Measurements from ENCODE around the gene PPP1R3F. TPM values are rescaled to one million over a fixed set of nuclear protein-coding genes. Genes with fewer than 3 reads are reported as not detected.
"Not testable (repeated sequence)": the region's sequence is repeated elsewhere in the genome, so short reads cannot be mapped to it uniquely, and the experiment has no call there.

PPP1R3F gene
- polyA plus RNA-seq, 1 donor from 2014 or later: 21.0 TPM

DNA sequence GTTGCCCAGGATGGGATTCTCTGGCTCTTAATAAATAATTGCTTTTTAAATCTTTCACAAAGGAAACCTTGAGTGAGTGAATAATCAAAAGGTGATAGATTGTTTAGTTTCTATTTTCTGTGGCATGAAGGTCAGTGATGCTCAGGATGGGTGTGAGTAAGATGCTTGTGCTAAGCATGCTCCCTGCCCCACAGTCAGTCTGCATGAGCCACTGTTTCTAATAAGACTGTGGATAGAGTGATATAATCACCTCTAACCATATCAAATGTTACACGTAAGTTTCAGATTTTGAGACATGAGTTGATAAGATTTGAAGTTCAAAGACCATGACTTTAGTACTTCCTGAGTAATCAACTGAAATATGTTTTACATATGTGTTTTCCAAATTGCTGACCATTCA is 31.1 kb downstream of the PPP1R3F start:
- Histone ChIP-seq H3K4me3 (ENCODE audit: low read length) (no peak overlapping the region), H2AFZ (ENCODE audit: low read depth, low read length) (no peak overlapping the region), H3K9ac (ENCODE audit: low read length) (no peak overlapping the region), H3K79me2 (replicated peaks; ENCODE audit: insufficient read depth, low read length) (no peaks in the 10 kb centered on the region), H3K9me2 (ENCODE audit: insufficient read depth, low read length) (no peaks in the 10 kb centered on the region), H3F3A (ENCODE audit: insufficient read depth, low read length, poor library complexity, severe bottlenecking) (no peaks in the 10 kb centered on the region), H3K4me2 (ENCODE audit: low read length) (no peak overlapping the region), H3K27ac (ENCODE audit: low read length) (no peak overlapping the region), H4K20me1 (ENCODE audit: insufficient read depth) (no peaks in the 10 kb centered on the region), H3K36me3 (ENCODE audit: insufficient read depth, low read length) (no peaks in the 10 kb centered on the region), H3K9me3 (ENCODE audit: low read length) (no peaks in the 10 kb centered on the region), H3K27me3 (ENCODE audit: insufficient read depth, low read depth, low read length) (no peaks in the 10 kb centered on the region)
- TF ChIP-seq TAF1 (IDR thresholded peaks at IDR 0.05; ENCODE audit: low read depth) (no peak), SMC3 (conservative IDR thresholded peaks at IDR 0.05; ENCODE audit: poor library complexity) (no peak)

DNA sequence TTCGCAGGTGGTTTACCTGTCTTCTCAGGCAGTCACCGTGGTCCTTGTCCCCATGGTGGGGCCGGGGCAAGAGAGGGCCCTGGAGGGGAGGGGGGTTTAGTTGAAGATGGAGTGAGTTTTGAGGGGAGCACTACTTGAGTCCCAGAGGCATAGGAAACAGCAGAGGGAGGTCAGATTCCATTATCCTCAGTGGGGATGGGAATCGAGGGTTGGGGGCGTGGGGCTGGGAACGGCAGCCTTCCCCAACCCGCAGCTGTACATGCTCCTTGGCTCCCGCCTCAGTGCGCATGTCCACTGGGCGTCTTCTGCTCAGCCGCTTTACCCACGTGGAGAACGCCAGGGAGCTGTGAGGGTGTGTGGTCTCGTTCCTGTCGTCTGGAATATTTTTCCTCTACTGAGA is 33.8 kb downstream of the PPP1R3F start, which contains the start of gene GAGE10:
Gene GAGE10 (plus strand): TSS at position 301 of the 400 bp plus-strand sequence. CDS start 1,214 bp downstream, outside the sequence.
- no peaks in the 10 kb centered on the region for H3K79me2 ChIP-seq (replicated peaks; ENCODE audit: insufficient read depth, low read length)
- H2AFZ ChIP-seq (ENCODE audit: low read depth, low read length): no peak within 1 kb of the TSS
- H3K9ac ChIP-seq (ENCODE audit: low read length): no peak within 1 kb of the TSS
- no peak within 1 kb of the TSS for H3K4me3 ChIP-seq (ENCODE audit: low read length)
- no peaks in the 10 kb centered on the region for H3K27me3 ChIP-seq (ENCODE audit: insufficient read depth, low read depth, low read length)
- H3K4me2 ChIP-seq (ENCODE audit: low read length): no peak within 1 kb of the TSS
- H3K9me3 ChIP-seq (ENCODE audit: low read length): no peaks in the 10 kb centered on the region
- no peaks in the 10 kb centered on the region for H3F3A ChIP-seq (ENCODE audit: insufficient read depth, low read length, poor library complexity, severe bottlenecking)
- no peak for TF ChIP-seq EP300 (conservative IDR thresholded peaks at IDR 0.05; ENCODE audit: poor library complexity, severe bottlenecking)
- TF ChIP-seq SMC3 (conservative IDR thresholded peaks at IDR 0.05; ENCODE audit: poor library complexity): no peak
- no peak for TF ChIP-seq POLR2AphosphoS5 (IDR thresholded peaks at IDR 0.05)
- no peak for TF ChIP-seq TAF1 (IDR thresholded peaks at IDR 0.05; ENCODE audit: low read depth)
- TF ChIP-seq, protein P1, sequence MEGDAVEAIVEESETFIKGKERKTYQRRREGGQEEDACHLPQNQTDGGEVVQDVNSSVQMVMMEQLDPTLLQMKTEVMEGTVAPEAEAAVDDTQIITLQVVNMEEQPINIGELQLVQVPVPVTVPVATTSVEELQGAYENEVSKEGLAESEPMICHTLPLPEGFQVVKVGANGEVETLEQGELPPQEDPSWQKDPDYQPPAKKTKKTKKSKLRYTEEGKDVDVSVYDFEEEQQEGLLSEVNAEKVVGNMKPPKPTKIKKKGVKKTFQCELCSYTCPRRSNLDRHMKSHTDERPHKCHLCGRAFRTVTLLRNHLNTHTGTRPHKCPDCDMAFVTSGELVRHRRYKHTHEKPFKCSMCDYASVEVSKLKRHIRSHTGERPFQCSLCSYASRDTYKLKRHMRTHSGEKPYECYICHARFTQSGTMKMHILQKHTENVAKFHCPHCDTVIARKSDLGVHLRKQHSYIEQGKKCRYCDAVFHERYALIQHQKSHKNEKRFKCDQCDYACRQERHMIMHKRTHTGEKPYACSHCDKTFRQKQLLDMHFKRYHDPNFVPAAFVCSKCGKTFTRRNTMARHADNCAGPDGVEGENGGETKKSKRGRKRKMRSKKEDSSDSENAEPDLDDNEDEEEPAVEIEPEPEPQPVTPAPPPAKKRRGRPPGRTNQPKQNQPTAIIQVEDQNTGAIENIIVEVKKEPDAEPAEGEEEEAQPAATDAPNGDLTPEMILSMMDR (IDR thresholded peaks at IDR 0.05; ENCODE audit: poor library complexity, severe bottlenecking): no peak
- TF ChIP-seq RAD21 (conservative IDR thresholded peaks at IDR 0.05): no peak
- no peak for TF ChIP-seq MXI1 (conservative IDR thresholded peaks at IDR 0.05; ENCODE audit: poor library complexity, severe bottlenecking)
- no peak for TF ChIP-seq EZH2 (IDR thresholded peaks at IDR 0.05; ENCODE audit: borderline replicate concordance, insufficient read depth, low read length, poor library complexity, severe bottlenecking)
- H4K20me1 ChIP-seq (ENCODE audit: insufficient read depth): no peaks in the 10 kb centered on the region
- H3K27ac ChIP-seq (ENCODE audit: low read length): no peak within 1 kb of the TSS
- no peaks in the 10 kb centered on the region for H3K9me2 ChIP-seq (ENCODE audit: insufficient read depth, low read length)
- H3K36me3 ChIP-seq (ENCODE audit: insufficient read depth, low read length): no peaks in the 10 kb centered on the region

DNA sequence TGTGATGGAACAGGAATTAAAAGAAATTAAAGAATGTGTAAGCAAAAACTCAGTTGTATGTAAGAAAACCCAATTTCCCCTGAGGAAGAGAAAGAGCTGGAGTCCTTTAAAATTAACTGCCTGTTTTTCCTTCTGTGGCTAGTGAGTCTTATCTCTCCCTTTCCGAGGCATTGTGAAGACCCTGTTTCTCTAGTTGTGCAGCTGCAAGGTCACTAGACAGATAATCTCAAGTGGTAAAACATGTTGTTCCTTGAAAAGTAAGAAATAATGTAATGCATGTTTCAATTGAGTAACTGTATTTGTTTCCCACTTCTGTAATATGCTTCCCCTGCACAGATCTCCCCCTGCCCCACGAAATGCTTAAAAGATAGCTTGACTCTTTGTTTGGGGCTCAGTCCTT is 38.2 kb downstream of the PPP1R3F start:
- H3K36me3 ChIP-seq (ENCODE audit: insufficient read depth, low read length); H3K79me2 ChIP-seq (replicated peaks; ENCODE audit: insufficient read depth, low read length); H3K4me2 ChIP-seq (ENCODE audit: low read length); H3K9me2 ChIP-seq (ENCODE audit: insufficient read depth, low read length); H4K20me1 ChIP-seq (ENCODE audit: insufficient read depth); H3K27me3 ChIP-seq (ENCODE audit: insufficient read depth, low read depth, low read length); H3K4me3 ChIP-seq (ENCODE audit: low read length); H3K9me3 ChIP-seq (ENCODE audit: low read length); H3K27ac ChIP-seq (ENCODE audit: low read length); H3F3A ChIP-seq (ENCODE audit: insufficient read depth, low read length, poor library complexity, severe bottlenecking); H2AFZ ChIP-seq (ENCODE audit: low read depth, low read length); H3K9ac ChIP-seq (ENCODE audit: low read length): not testable (repeated sequence)

All from neural cell (in vitro differentiated cells).